Fibroblast of lung (primary cell): Measurements from ENCODE around the gene ETFB. TPM values are rescaled to one million over a fixed set of nuclear protein-coding genes. Genes with fewer than 3 reads are reported as not detected.

Experiments used
- DNase-seq, 2 donors: peaks; one replicate each; pipeline versions ENCODE4 v3.0.0 to v3.0.0-alpha.2; 2010; ENCODE audit warnings: low read depth in 2 of 2
- H2AFZ ChIP-seq: 2 replicates; pipeline ENCODE4 v1.5.1; 2012; ENCODE audit warnings: low read length, control low read depth, inconsistent platforms
- H3K27ac ChIP-seq: 2 replicates; pipeline ENCODE4 v1.5.1; 2011; ENCODE audit warnings: low read length, control low read depth; ENCODE audit not compliant: insufficient read depth
- H3K27me3 ChIP-seq: 2 replicates; pipeline ENCODE4 v1.5.1; 2011; ENCODE audit warnings: mild to moderate bottlenecking, low read length; ENCODE audit not compliant: control insufficient read depth, insufficient read depth
- H3K36me3 ChIP-seq: 2 replicates; pipeline ENCODE4 v1.5.1; 2011; ENCODE audit warnings: low read length; ENCODE audit not compliant: control insufficient read depth, insufficient read depth
- H3K4me1 ChIP-seq: 2 replicates; pipeline ENCODE4 v1.5.1; 2011; ENCODE audit warnings: low read length; ENCODE audit not compliant: control insufficient read depth, insufficient read depth; ENCODE audit errors: extremely low read depth
- H3K4me2 ChIP-seq: 2 replicates; pipeline ENCODE4 v1.5.1; 2011; ENCODE audit warnings: low read length, control low read depth; ENCODE audit not compliant: insufficient read depth; ENCODE audit errors: extremely low read depth
- H3K4me3 ChIP-seq, 4 experiments: fragments of 200-600 bp in 1 of 4; sonication (generic) in 1 of 4; replicated peaks in 1 of 4; 2 replicates each; pipeline ENCODE4 v1.5.1; 2011 to 2016; ENCODE audit warnings: low read length in 4 of 4, low read depth in 3 of 4, mild to moderate bottlenecking in 3 of 4, control low read depth in 2 of 4, inconsistent platforms in 1 of 4, mixed read lengths in 1 of 4; ENCODE audit not compliant: insufficient read depth in 1 of 4; ENCODE audit errors: control extremely low read depth in 1 of 4
- H3K79me2 ChIP-seq: 2 replicates; pipeline ENCODE4 v1.5.1; 2012; ENCODE audit warnings: mild to moderate bottlenecking, low read length, inconsistent platforms; ENCODE audit not compliant: control insufficient read depth, insufficient read depth
- H3K9ac ChIP-seq: 2 replicates; pipeline ENCODE4 v1.5.1; 2011; ENCODE audit warnings: mild to moderate bottlenecking, low read length, control low read depth; ENCODE audit not compliant: insufficient read depth
- H3K9me3 ChIP-seq: 2 replicates; pipeline ENCODE4 v1.5.1; 2012; ENCODE audit warnings: low read depth, low read length; ENCODE audit not compliant: control insufficient read depth, insufficient read depth
- H4K20me1 ChIP-seq: 2 replicates; pipeline ENCODE4 v1.5.1; 2011; ENCODE audit warnings: low read length; ENCODE audit not compliant: control insufficient read depth, insufficient read depth; ENCODE audit errors: extremely low read depth
- CTCF ChIP-seq, 2 donors: IDR thresholded peaks in 1 of 2; conservative IDR thresholded peaks in 1 of 2; 1 replicate in 1 of 2; 2 replicates in 1 of 2; pipeline ENCODE4 v1.5.1; 2011 to 2012; ENCODE audit warnings: low read length in 2 of 2, control low read depth in 1 of 2, inconsistent platforms in 1 of 2, low read depth in 1 of 2, mild to moderate bottlenecking in 1 of 2
- EZH2 ChIP-seq: IDR thresholded peaks from 2 replicates; pipeline ENCODE4 v1.5.1; 2012; ENCODE audit warnings: low read length, control low read depth, mild to moderate bottlenecking; ENCODE audit errors: missing control alignments
- polyA plus RNA-seq, 2 donors: library from polyadenylated mRNA; depleted of rRNA in 1 of 2; stranded (reverse) in 1 of 2; unstranded in 1 of 2; fragments of >200 nt; gene quantifications; 2 replicates each; pipeline ENCODE4 v1.2.1, GENCODE V29; 2011 to 2012; ENCODE audit warnings: missing spikeins in 1 of 2
- total RNA-seq: library from RNA; depleted of rRNA; stranded (reverse); fragments of >200 nt; gene quantifications from 2 replicates; pipeline ENCODE4 v1.2.1, GENCODE V29; 2014

Gene ETFB
- total and polyA plus RNA-seq, 2 donors (not counting 1 experiment from before 2014, with no cell fraction given), result 84.4 to 123 TPM

GRCh38 chr19:51296336-51297093, 69.7 kb downstream of the ETFB start:
- Histone ChIP-seq H3K9me3 (no peaks in the 10 kb centered on the region), H3K36me3 (no peaks in the 10 kb centered on the region), H3K27me3 (no peaks in the 10 kb centered on the region), H3K4me3 (no peak overlapping the region), H4K20me1 (no peaks in the 10 kb centered on the region), H3K4me2 (no peak overlapping the region), H3K27ac (no peak overlapping the region), H3K4me1 (no peaks in the 10 kb centered on the region), H3K79me2 (no peaks in the 10 kb centered on the region), H2AFZ (no peak overlapping the region), H3K9ac (no peak overlapping the region)
- no peak for DNase-seq
- no peak for TF ChIP-seq CTCF (conservative IDR thresholded peaks at IDR 0.05 in 1 of 2, IDR thresholded peaks at IDR 0.05 in 1 of 2; ENCODE audit: low read depth in 1 of 2, low read length in 2 of 2)
- no peak for TF ChIP-seq EZH2

GRCh38 chr19:51295382-51296126, 70.6 kb downstream of the ETFB start:
- no peak for TF ChIP-seq CTCF (conservative IDR thresholded peaks at IDR 0.05 in 1 of 2, IDR thresholded peaks at IDR 0.05 in 1 of 2; ENCODE audit: low read depth in 1 of 2, low read length in 2 of 2)
- TF ChIP-seq EZH2, result no peak
- no peak for DNase-seq

More at GRCh38 chr19:51295382-51296126, 70.6 kb downstream of the ETFB start:
- Histone ChIP-seq H4K20me1 (no peaks in the 10 kb centered on the region), H3K4me3 (no peak overlapping the region), H3K27me3 (no peaks in the 10 kb centered on the region), H3K27ac (no peak overlapping the region), H2AFZ (no peak overlapping the region), H3K4me2 (no peak overlapping the region), H3K9ac (no peak overlapping the region), H3K36me3 (no peaks in the 10 kb centered on the region), H3K79me2 (no peaks in the 10 kb centered on the region), H3K9me3 (no peaks in the 10 kb centered on the region), H3K4me1 (no peaks in the 10 kb centered on the region)

Other genes with a start within 250 kb of the ETFB start
- not detected in 2 replicates for gene SIGLEC9, start 241.5 kb downstream of the ETFB start, total RNA-seq
- gene SIGLEC9, start 241.5 kb downstream of the ETFB start, polyA plus RNA-seq, result not detected in 2 replicates
- gene SIGLEC7, start 224.1 kb downstream of the ETFB start, total RNA-seq, result not detected in 2 replicates
- gene SIGLEC7, start 224.1 kb downstream of the ETFB start, polyA plus RNA-seq, result not detected in 2 replicates
- gene CD33, start 141.3 kb downstream of the ETFB start, total RNA-seq, result not detected in 2 replicates
- not detected in 2 replicates for gene CD33, start 141.3 kb downstream of the ETFB start, polyA plus RNA-seq
- gene SIGLECL1, start 115.3 kb downstream of the ETFB start, total RNA-seq, result not detected in 2 replicates
- not detected in 2 replicates for gene SIGLECL1, start 115.3 kb downstream of the ETFB start, polyA plus RNA-seq
- gene IGLON5, start 54.7 kb downstream of the ETFB start, total RNA-seq, result not detected in 2 replicates
- gene IGLON5, start 54.7 kb downstream of the ETFB start, polyA plus RNA-seq, result not detected in 2 replicates
- 0.26 and 0.33 TPM in 2 replicates for gene VSIG10L, start 24.2 kb downstream of the ETFB start, total RNA-seq
- gene VSIG10L, start 24.2 kb downstream of the ETFB start, polyA plus RNA-seq, result 0.66 and 0.82 TPM in 2 replicates
- gene CLDND2, start 2.6 kb upstream of the ETFB start, total RNA-seq, result not detected in 2 replicates
- gene CLDND2, start 2.6 kb upstream of the ETFB start, polyA plus RNA-seq, result not detected in 2 replicates
- not detected in 2 replicates for gene NKG7, start 6.3 kb upstream of the ETFB start, total RNA-seq
- gene NKG7, start 6.3 kb upstream of the ETFB start, polyA plus RNA-seq, result not detected in 2 replicates
- gene LIM2, start 21.6 kb upstream of the ETFB start, total RNA-seq, result not detected in 2 replicates
- gene LIM2, start 21.6 kb upstream of the ETFB start, polyA plus RNA-seq, result not detected in 2 replicates
- gene C19orf84, start 24.2 kb upstream of the ETFB start, total RNA-seq, result not detected in 2 replicates
- gene C19orf84, start 24.2 kb upstream of the ETFB start, polyA plus RNA-seq, result not detected in 2 replicates
- gene SIGLEC10, start 51.3 kb upstream of the ETFB start, total RNA-seq, result not detected in 2 replicates
- gene SIGLEC10, start 51.3 kb upstream of the ETFB start, polyA plus RNA-seq, result not detected in 2 replicates
- gene SIGLEC8, start 92.1 kb upstream of the ETFB start, total RNA-seq, result not detected in 2 replicates
- not detected in 2 replicates for gene SIGLEC8, start 92.1 kb upstream of the ETFB start, polyA plus RNA-seq
- gene CEACAM18, start 112.2 kb upstream of the ETFB start, total RNA-seq, result not detected in 2 replicates
- gene CEACAM18, start 112.2 kb upstream of the ETFB start, polyA plus RNA-seq, result not detected in 2 replicates
- gene SIGLEC12, start 135.4 kb upstream of the ETFB start, total RNA-seq, result not detected in 2 replicates
- gene SIGLEC12, start 135.4 kb upstream of the ETFB start, polyA plus RNA-seq, result not detected in 2 replicates
- not detected in 2 replicates for gene SIGLEC6, start 165.3 kb upstream of the ETFB start, total RNA-seq
- gene SIGLEC6, start 165.3 kb upstream of the ETFB start, polyA plus RNA-seq, result not detected in 2 replicates
- 4.1 and 5.0 TPM in 2 replicates for gene ZNF175, start 204.9 kb upstream of the ETFB start, total RNA-seq
- 4.7 and 7.6 TPM in 2 replicates for gene ZNF175, start 204.9 kb upstream of the ETFB start, polyA plus RNA-seq